ENCODE data around the gene EVI2A.

GRCh38 chr17:31349454-31349853, 28.0 kb upstream of the EVI2A start:
- TF ChIP-seq, protein P1, sequence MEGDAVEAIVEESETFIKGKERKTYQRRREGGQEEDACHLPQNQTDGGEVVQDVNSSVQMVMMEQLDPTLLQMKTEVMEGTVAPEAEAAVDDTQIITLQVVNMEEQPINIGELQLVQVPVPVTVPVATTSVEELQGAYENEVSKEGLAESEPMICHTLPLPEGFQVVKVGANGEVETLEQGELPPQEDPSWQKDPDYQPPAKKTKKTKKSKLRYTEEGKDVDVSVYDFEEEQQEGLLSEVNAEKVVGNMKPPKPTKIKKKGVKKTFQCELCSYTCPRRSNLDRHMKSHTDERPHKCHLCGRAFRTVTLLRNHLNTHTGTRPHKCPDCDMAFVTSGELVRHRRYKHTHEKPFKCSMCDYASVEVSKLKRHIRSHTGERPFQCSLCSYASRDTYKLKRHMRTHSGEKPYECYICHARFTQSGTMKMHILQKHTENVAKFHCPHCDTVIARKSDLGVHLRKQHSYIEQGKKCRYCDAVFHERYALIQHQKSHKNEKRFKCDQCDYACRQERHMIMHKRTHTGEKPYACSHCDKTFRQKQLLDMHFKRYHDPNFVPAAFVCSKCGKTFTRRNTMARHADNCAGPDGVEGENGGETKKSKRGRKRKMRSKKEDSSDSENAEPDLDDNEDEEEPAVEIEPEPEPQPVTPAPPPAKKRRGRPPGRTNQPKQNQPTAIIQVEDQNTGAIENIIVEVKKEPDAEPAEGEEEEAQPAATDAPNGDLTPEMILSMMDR (IDR thresholded peaks at IDR 0.05 in 2 of 3, conservative IDR thresholded peaks at IDR 0.05 in 1 of 3; ENCODE audit: borderline replicate concordance in 1 of 3, insufficient read depth in 1 of 3, low read depth in 2 of 3, low read length in 2 of 3): no peak
- TF ChIP-seq POLR2A (IDR thresholded peaks at IDR 0.05; ENCODE audit: borderline replicate concordance, extremely low read depth, insufficient read depth, insufficient read length): no peak
